HG02840 (cell line): ENCODE data around the gene THBD.
"Not testable (repeated sequence)": the region's sequence is repeated elsewhere in the genome, so short reads cannot be mapped to it uniquely, and the experiment has no call there.

Source experiments
- ATAC-seq: cut with Tn5 transposase; IDR thresholded peaks from one replicate; pipeline ENCODE4 v1.9.1; 2021; ENCODE audit warnings: mild to moderate bottlenecking, moderate library complexity, moderate number of reproducible peaks; ENCODE audit not compliant: unreplicated experiment, low FRiP score

THBD gene

DNA sequence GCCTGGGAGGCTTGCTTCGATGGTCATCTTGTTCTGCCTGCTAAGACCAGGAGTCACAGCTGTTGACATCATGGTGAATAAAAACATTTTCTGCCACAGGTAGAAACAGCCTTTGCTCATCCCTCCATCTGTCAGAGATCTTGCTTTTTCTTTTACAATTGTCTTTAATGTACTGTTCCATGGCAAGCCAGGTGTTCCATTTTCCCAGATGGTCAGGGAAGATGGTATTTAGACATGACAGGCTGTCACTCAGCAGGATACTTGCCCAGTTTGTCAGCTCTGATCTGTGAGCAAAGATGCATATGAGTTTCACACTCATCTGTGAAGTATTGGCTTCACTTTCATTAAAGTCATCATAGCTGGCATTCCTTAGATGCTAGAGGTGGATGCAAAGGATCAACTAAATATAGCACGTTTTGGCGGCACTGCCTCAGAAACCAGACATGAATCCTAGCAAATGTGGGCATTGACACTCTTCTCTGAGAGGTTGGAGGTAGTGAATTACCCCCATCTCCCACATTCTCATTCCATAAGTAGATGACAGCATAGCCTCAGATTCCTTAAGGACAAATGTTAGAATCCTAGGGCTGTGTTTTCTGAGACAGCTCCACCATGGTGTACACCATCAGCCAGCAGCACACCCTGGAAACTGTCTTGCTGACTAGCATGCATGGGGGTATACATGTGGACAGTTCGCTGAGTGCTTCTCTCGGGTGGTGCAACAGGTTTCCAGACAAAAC, 10.2 kb downstream of the THBD start:
- no peak for ATAC-seq

DNA sequence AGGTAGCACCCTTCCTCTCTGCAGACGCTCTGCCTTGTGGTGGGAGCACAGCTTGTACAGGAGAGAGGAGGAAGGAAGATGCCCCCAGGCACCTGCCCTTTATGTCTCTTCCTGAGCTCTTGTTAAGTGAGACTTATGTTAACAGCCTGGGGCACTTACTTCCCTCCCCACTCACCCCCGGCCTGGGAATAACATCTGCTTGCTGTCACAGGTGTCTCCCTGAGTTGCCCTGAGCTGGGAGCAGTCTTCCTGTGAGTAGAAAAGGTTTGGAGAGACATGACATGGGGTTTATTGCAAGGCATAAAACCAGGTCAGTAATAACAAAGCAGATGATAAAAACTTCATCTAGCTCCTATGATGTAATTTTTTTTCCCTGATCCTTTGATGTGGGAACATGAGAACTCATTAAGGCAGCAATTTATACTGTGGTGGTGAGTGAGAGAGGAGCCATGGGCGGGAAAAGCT, 12.4 kb downstream of the THBD start:
- no peak for ATAC-seq

DNA sequence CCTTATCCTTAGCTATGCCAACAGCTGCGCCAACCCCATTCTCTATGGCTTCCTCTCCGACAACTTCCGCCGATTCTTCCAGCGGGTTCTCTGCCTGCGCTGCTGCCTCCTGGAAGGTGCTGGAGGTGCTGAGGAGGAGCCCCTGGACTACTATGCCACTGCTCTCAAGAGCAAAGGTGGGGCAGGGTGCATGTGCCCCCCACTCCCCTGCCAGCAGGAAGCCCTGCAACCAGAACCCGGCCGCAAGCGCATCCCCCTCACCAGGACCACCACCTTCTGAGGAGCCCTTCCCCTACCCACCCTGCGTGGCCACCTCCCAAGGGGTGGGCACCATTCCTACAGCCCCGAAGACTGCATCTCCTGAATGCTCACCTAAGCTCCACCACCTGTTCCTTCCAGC, 13.1 kb downstream of the THBD start:
- no peak for ATAC-seq

DNA sequence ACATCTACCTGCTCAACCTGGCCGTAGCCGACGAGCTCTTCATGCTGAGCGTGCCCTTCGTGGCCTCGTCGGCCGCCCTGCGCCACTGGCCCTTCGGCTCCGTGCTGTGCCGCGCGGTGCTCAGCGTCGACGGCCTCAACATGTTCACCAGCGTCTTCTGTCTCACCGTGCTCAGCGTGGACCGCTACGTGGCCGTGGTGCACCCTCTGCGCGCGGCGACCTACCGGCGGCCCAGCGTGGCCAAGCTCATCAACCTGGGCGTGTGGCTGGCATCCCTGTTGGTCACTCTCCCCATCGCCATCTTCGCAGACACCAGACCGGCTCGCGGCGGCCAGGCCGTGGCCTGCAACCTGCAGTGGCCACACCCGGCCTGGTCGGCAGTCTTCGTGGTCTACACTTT, 13.7 kb downstream of the THBD start:
- ATAC-seq = no peak

DNA sequence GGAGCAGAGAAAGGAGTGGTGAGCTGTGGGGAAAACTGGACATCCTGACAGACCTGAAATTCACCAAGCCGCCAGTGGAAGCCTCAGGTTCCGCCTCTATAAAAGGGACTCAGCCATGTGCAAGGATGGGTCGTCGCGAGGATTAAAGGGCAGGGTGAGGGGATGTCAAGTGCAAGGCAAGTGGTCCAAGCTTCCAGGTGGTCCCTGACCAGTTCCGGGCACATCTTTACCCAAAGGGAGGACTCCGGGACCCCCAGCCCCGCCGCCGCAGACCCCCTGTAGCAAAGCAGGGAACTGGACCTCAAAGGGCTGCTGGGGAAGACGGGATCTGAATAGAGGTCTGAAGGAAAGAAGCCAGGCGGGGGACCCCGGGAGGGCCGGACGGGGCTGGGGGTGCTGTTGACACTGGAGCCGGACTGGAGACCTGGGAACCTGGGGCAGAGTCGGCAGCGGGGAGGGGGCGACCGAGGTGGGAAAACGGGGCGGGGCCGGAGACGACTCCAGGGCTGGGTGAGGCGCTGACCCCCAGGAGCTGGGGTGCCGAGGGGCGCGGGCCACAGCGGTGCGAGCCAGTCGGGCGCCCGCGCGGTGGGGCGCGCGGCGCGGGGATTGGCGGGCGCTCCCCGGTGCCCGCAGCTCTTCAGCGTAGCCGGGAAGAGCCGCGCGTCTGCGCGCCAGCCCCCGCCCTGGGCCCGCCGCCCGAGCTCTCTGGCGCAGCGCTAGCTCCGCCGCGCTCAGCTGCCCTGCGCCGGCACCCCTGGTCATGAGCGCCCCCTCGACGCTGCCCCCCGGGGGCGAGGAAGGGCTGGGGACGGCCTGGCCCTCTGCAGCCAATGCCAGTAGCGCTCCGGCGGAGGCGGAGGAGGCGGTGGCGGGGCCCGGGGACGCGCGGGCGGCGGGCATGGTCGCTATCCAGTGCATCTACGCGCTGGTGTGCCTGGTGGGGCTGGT, 14.5 kb downstream of the THBD start, which contains the start of gene SSTR4:
SSTR4 (plus strand) TSS at position 592 of the 951 bp plus-strand sequence; CDS start at position 764, 172 bp downstream.
- ATAC-seq = no peak

DNA sequence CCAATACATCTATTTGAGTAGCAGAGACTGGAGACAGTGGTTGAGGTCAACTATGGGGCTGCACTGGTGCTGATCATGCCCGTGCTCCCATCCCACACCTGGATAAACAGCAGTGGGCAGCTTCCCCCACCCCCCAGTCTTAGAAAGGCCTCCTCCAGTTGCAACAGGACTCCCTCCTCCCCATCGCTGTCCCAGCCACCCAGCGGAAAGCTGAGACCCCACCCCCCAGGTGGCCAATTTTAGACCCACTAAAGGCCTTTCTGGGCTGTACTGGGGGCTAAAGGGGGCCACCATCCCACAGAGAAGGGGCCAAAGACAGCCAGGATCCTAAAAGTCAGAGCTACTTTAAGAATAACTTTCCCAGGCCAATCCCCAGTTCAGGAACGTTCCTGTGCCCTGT, 15.6 kb downstream of the THBD start:
- no peak for ATAC-seq

DNA sequence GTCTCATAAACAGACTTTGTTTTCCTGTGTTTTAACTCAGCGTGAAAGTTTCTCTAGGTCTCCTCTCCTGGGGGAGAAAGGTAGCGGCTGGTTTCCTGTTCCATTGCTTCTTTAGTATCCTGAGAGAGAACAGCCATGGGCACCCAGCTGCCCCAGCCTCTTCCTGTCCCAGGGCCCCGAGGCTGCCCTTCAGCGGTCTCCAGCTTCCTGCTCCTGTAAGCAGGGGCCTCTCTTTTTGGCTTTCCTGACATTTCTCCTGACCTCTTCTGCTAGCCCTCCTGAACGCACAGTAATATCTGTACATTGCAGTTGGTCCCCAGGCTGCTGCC, 16.8 kb downstream of the THBD start:
- no peak for ATAC-seq

DNA sequence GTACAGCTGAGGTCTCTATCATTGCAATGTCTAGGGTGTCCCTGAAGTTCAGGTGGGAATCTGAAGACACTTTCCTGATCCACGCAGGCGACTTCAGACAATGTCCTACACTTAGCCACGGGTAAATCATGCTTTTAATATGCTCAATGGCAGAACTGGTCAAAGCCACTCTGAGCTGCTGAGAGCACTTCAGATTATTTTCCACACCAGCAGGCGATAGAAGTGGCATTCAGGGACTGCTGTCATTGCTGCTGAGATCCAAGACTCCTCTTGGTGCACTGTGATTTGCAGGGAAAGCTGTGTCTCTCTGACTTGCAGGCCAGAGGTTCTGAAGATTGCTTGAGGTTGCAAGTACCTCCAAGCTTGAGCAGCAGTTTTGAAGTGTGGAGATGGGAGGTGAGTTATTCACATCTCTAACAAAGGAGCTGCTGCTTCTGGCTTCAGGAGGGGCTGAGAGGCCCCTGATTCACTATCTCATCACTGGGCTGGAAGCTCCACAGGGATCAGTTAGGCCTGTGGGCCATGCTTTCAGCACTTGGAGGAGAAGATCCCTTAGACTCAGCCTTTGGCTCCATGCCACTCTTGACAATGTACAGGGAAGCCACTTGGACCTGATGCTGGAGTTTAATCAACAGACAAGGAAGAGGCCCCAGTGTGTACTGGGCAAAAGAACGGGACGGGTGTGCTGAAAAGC, 17.3 kb downstream of the THBD start:
- ATAC-seq = no peak

DNA sequence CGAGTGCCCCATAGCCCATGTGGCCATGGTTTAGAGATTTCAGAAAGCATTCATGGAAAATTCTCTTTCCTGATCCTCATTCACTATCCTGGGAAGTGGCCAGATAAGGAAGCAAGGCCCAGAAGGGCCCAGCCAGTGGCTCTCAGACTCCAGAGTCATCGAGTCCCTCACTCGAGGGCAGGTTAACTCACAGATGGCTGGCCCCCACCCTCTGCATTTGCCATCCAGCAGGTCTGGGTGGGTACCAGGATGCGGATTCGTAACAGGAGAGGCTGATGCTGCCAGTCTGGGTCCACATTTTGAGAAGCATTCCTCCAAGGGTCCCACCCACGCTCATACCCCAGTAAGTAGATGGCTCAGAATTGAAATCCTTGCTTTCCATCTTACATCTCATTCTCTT, 18.1 kb downstream of the THBD start:
- no peak for ATAC-seq

DNA sequence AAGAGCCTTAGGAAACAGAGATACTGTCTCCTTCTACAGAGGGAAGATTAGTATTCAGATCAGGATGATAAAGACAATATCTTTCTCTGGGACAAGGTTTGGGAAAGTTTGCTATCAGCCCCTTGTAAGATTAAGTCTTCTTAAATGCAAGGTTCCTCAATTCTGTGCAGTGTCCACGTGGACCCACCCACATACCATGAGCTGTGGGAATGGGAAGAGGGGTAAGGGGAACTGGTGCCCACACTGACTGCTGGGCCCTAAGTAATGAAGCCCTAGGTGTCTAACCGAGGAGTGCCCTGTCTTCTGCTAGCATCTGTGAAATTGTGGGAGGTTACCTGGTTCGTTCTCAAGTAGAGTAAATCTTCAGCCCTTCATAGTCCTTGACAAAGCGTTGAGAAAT, 20.1 kb downstream of the THBD start:
- ATAC-seq = no peak

DNA sequence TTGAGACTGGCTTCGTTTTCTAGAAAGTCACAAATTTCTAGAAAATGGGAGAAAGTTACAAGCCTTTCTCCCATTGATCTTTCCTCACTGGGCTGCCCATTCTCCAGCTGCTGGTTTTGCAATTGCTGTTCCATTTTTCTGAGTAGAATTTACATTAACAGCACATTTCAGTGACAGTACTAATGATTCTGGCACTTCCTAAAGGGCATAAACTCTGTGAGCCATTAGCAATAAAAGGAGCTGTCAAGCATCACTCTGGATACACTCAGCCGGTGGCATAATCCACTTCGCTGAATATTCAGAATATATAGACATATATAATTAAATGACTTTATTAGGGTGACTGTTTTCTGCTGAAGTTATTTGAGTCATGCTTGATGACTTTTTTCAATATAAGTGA, 21.1 kb downstream of the THBD start:
- ATAC-seq = no peak

DNA sequence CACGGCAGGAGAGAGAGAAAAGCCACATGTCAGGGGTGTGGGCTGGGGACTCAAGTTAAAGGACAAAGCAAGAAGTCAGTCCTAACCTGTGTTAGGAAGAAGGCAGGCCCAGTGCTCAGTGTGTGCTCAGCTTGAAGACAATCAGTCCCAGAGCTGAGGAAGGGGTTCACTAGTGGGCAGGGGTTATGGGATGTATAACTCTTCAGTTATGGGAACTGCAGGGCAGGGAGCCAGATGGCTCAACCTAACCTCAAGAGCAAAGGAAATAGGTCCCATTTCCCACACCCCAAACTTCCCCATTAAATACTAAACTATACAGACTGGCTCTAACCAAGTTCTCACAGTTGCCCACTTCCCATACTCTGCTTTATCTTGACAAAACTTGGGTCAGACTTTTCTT, 21.8 kb downstream of the THBD start:
- ATAC-seq = no peak

DNA sequence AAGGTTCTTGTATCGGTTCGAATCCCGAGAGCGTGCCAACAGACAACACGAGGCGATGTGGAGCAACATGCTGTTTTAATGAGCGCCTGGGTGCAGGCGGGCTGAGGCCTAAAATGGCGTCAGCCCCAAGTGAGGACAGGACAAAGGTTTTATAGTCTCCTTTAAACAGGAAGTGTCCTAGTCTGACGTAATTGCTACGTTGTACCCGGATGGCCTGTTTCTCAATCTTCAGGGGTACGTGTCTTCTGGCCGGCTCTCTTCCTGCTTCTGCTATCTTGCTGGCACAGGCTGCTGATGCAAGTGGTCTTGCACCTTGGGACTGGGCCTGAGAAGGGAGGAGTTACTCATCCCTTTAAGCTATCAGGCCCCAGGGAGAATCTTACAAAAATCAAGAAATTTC, 24.0 kb downstream of the THBD start:
- ATAC-seq = not testable (repeated sequence)

DNA sequence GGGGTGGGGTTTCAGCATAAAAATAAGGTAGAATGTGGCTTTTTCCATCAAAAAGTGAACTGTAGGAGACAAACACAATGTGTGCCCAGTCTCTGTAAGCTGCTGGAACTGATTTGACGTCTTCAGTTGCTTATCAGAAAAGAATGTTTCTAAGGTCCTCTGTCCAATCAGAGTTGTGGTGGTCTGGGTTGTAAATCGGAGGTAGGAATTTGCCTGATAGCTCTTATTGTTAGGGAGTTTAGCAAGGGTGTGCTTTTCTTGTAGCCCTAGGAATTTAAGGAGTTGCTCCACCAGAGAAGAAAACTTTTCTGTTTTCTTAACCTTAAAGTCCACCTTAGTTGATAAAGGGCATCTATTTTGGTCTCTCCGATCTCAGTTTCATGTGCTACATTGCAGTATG, 24.8 kb downstream of the THBD start:
- no peak for ATAC-seq

DNA sequence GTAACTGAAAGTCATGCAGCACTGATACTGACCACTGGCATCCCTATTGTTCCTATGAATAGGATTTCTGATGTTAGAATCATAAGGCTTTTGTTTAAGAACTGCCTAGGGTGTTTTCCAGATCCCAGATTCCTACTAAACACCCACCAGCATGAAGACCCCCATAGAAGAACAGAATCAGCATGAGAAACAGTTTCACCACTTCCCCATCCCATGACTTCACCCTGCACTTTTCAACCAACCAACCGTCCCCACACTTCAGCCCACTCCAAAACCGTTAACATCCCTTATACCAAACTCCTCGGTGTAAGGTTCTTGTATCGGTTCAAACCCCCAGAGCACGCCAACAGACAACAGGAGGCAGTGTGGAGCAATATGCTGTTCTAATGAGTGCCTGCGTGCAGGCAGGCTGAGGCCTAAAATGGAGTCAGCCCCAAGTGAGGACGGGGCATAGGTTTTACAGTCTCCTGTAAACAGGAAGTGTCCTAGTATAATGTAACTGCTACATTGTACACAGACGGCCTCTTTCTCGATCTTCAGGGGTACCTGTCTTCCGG, 25.8 kb downstream of the THBD start:
- no peak for ATAC-seq

DNA sequence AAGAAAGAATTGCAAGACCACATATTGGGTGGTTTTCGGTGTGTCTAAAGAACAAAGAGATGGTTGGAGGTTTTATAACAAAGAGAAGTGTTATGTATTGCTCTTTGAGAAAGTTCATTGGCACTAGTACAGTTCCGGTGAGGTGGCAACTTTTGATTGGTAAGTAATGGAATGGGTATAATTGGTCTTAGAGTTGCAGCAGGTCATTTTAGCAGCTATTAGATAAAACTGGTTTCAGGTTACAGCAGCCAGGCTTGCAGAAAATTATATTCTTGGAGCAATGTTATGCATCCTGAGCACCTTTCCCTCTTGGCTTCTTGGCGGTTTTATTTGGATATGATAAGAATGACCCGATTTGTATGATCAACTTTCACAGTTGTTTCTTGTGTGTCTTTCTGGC, 26.6 kb downstream of the THBD start:
- ATAC-seq = no peak

DNA sequence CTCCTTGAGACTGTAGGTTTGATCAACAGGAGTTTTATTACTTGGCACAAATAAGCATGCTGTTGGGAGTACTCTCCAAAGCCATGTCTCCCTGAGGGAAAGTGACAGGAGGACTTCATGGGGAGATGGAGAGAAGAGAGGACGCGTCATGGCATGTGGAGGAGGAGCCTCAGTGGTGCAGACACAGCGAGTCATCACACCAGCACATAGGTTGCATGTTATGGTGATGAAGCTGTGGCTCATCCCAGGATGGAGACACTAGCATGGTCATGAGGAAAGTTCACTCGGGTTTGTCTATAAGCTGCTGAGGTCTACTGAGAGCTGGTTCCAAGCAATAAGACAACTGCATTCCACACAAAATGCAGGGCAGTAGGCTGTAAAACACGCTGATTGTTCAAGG, 27.5 kb downstream of the THBD start:
- no peak for ATAC-seq

DNA sequence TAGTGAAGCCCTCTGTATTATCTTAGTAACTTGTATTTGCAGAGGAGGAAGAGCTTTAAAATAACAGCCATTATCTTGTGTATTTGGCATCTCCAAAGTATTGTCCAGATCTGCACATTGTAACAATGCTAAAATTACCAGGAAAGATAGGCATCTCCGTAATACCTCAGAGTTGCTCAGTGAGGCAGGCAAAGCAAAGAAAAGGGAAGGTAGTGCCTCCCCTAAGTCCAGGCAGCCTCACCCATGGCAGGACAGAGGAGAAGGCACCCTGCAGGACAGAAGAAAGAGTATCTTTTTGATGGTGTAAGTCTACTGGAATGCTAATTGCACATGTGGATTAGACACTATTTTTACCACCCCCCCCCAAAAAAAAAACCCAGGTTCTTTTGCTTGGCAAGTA, 27.9 kb downstream of the THBD start:
- ATAC-seq = no peak

DNA sequence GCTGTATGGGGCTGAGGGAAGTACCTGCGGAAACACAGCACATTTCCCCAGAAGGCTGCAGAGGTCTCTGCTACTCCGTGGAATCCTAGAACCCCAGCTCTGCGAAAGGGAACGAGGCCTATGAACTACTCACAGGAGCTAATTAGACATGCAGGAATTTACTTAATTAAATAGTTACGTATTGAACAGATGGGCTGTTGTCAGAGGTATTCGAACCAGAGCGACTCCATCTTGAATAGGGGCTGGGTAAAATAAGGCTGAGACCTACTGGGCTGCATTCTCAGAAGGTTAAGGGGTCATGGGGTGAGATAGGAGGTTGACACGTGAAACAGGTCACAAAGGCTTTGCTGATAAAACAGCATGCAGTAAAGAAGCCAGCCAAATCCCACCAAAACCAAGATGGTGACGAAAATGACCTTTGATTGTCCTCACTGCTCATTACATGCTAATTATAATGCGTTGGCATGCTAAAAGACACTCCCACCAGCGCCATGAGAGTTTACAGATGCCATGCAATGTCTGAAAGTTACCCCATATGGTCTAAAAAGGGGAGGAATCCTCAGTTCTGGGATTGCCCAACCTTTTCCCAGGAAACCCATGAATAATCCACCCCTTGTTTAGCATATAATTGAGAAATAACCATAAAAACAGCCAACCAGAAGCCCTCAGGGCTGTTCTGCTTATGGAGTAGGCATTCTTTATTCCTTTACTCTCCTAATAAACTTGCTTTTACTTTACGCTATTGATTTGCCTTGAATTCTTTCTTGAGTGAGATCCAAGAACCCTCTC, 29.0 kb downstream of the THBD start:
- no peak for ATAC-seq

DNA sequence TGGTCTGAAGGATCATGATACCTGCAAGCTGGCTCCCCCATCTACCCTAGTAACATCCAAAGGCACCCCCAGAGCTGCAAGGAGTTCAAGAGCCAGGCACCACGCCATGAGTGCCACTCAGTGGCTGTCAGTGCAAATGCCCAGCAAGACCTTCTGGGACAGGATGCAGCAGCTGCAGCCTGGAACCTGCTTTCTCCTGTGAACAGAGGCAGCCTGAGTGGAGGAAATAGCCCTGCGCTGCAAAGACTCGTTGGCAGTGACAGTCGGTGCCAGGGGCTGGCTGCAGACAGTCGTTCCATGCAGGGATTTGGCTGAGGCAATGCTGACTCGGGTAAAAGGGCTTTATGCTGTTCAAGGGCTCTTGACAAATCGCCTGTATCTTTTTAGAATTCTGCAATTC, 30.1 kb downstream of the THBD start:
- ATAC-seq = no peak
